Measurements from ENCODE around the gene TRIM63.

DNA sequence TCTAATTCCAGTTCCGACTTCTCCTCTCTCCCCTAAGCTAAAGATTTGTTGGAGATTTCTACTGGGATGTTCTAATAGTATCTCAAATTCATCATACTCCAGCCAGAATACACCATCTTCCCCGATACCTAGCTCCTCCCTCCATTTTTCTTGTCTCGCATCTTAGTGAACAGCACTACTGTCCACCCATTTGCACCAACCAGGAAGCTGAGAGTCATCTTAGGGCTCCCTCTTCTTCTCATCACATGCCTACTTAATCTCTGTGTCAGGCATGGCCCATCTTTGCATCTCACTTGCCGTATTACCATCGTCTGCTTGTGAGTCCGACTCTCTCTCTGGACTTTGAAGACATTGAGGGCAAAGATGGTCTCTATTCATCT lies 3.5 kb upstream of the TRIM63 start:
- TF ChIP-seq POLR2A (IDR thresholded peaks at IDR 0.05), result no peak
- TF ChIP-seq, protein P1, sequence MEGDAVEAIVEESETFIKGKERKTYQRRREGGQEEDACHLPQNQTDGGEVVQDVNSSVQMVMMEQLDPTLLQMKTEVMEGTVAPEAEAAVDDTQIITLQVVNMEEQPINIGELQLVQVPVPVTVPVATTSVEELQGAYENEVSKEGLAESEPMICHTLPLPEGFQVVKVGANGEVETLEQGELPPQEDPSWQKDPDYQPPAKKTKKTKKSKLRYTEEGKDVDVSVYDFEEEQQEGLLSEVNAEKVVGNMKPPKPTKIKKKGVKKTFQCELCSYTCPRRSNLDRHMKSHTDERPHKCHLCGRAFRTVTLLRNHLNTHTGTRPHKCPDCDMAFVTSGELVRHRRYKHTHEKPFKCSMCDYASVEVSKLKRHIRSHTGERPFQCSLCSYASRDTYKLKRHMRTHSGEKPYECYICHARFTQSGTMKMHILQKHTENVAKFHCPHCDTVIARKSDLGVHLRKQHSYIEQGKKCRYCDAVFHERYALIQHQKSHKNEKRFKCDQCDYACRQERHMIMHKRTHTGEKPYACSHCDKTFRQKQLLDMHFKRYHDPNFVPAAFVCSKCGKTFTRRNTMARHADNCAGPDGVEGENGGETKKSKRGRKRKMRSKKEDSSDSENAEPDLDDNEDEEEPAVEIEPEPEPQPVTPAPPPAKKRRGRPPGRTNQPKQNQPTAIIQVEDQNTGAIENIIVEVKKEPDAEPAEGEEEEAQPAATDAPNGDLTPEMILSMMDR (IDR thresholded peaks at IDR 0.05), result no peak
